ENCODE measurements around the gene CLCA4.

CLCA4 gene

DNA sequence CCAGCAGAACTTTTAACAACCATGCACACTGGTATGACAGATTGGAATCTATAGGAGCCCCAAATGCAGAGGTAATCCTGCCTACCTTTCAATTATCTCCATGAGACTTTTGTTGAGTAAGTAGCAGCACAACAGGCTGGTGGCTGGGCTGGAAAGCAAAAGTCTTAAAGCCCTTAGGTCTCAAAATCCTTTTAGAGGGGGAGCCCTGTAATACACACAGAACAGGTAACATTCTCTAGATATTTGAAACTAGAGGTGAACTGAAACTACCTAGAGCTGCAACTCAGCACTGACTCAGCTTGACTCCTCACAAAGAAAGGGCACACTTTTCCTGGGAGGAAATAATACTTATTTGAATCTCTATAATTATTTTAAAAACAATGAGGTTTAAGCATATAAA lies 71.5 kb downstream of the CLCA4 start:
- H3K27ac ChIP-seq (ENCODE audit: extremely low read depth, low read depth, low read length): no peak overlapping the region
- H3K9me3 ChIP-seq (ENCODE audit: control insufficient read depth, insufficient read depth, low read depth, low read length): no peaks in the 10 kb centered on the region
- no peaks in the 10 kb centered on the region for H3K4me1 ChIP-seq (ENCODE audit: control insufficient read depth, insufficient read depth, low read length)
- CTCF ChIA-PET: no interaction called here
- POLR2A ChIA-PET: no interaction called here
- H3K4me3 ChIP-seq (ENCODE audit: low read depth, low read length): no peak overlapping the region
- no peaks in the 10 kb centered on the region for H3K36me3 ChIP-seq (ENCODE audit: control insufficient read depth in 2 of 2, insufficient read depth in 1 of 2, low read length in 2 of 2)
- TF ChIP-seq ZNF660 (tag by site-specific recombination; IDR thresholded peaks at IDR 0.05) (no peak), ZNF140 (tag by site-specific recombination; IDR thresholded peaks at IDR 0.05) (no peak), ZNF654 (tag by site-specific recombination; IDR thresholded peaks at IDR 0.05; ENCODE audit: low read depth) (no peak), ZNF776 (tag by site-specific recombination; IDR thresholded peaks at IDR 0.05; ENCODE audit: borderline replicate concordance) (no peak), ZNF610 (tag by site-specific recombination; IDR thresholded peaks at IDR 0.05; ENCODE audit: borderline replicate concordance) (no peak), ZNF777 (tag by site-specific recombination; IDR thresholded peaks at IDR 0.05; ENCODE audit: borderline replicate concordance) (no peak), ZXDB (tag by site-specific recombination; IDR thresholded peaks at IDR 0.05) (no peak), ZNF248 (tag by site-specific recombination; IDR thresholded peaks at IDR 0.05) (no peak), ZSCAN5A (tag by site-specific recombination; IDR thresholded peaks at IDR 0.05) (no peak), ZNF843 (tag by site-specific recombination; IDR thresholded peaks at IDR 0.05) (no peak), ZNF707 (tag by site-specific recombination; IDR thresholded peaks at IDR 0.05) (no peak), PRDM1 (tag by site-specific recombination; IDR thresholded peaks at IDR 0.05) (no peak), ZNF19 (tag by site-specific recombination; IDR thresholded peaks at IDR 0.05; ENCODE audit: low read depth) (no peak)
- TF ChIP-seq, protein P1, sequence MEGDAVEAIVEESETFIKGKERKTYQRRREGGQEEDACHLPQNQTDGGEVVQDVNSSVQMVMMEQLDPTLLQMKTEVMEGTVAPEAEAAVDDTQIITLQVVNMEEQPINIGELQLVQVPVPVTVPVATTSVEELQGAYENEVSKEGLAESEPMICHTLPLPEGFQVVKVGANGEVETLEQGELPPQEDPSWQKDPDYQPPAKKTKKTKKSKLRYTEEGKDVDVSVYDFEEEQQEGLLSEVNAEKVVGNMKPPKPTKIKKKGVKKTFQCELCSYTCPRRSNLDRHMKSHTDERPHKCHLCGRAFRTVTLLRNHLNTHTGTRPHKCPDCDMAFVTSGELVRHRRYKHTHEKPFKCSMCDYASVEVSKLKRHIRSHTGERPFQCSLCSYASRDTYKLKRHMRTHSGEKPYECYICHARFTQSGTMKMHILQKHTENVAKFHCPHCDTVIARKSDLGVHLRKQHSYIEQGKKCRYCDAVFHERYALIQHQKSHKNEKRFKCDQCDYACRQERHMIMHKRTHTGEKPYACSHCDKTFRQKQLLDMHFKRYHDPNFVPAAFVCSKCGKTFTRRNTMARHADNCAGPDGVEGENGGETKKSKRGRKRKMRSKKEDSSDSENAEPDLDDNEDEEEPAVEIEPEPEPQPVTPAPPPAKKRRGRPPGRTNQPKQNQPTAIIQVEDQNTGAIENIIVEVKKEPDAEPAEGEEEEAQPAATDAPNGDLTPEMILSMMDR (tag by site-specific recombination; IDR thresholded peaks at IDR 0.05): no peak

DNA sequence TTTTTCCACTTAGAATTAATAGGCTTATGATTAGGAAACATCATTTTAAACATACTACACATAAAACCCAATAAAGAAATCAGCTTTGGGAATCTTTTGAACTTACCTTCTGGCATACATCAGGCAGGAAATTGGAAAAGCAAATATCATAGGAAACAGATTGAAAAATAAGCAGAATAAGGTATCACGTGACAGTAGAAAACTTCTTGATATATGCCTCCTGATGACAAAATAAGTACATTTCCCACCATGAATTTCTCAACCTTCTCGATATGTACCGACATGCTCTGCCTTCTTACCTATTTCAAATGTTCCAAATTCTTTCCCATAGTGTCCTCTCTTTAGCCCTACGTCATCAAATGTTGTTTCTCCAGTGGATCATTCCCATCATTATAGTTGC lies 72.4 kb downstream of the CLCA4 start:
- ChIA-PET POLR2A (no interaction called here), CTCF (interaction anchor here (0.6 kb wide), 1 partner anchor 12 kb away, joined by 3 read pairs; no protein-coding TSS in a partner anchor)
- no peaks in the 10 kb centered on the region for H3K4me1 ChIP-seq (ENCODE audit: control insufficient read depth, insufficient read depth, low read length)
- no peaks in the 10 kb centered on the region for H3K9me3 ChIP-seq (ENCODE audit: control insufficient read depth, insufficient read depth, low read depth, low read length)
- TF ChIP-seq ZSCAN30 (tag by site-specific recombination; IDR thresholded peaks at IDR 0.05) (no peak), ZBTB21 (tag by site-specific recombination; IDR thresholded peaks at IDR 0.05) (no peak), ZBTB20 (tag by site-specific recombination; IDR thresholded peaks at IDR 0.05) (no peak), TCF7L2 (IDR thresholded peaks at IDR 0.05; ENCODE audit: borderline replicate concordance, low read depth, low read length) (no peak), ZNF529 (tag by site-specific recombination; IDR thresholded peaks at IDR 0.05; ENCODE audit: insufficient replicate concordance) (no peak), TRIM28 (IDR thresholded peaks at IDR 0.05; ENCODE audit: borderline replicate concordance, low read length) (no peak), ZNF114 (tag by site-specific recombination; IDR thresholded peaks at IDR 0.05) (no peak)
- TF ChIP-seq, protein P2, sequence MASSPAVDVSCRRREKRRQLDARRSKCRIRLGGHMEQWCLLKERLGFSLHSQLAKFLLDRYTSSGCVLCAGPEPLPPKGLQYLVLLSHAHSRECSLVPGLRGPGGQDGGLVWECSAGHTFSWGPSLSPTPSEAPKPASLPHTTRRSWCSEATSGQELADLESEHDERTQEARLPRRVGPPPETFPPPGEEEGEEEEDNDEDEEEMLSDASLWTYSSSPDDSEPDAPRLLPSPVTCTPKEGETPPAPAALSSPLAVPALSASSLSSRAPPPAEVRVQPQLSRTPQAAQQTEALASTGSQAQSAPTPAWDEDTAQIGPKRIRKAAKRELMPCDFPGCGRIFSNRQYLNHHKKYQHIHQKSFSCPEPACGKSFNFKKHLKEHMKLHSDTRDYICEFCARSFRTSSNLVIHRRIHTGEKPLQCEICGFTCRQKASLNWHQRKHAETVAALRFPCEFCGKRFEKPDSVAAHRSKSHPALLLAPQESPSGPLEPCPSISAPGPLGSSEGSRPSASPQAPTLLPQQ (tag by site-specific recombination; IDR thresholded peaks at IDR 0.05): no peak
- TF ChIP-seq, protein P3, sequence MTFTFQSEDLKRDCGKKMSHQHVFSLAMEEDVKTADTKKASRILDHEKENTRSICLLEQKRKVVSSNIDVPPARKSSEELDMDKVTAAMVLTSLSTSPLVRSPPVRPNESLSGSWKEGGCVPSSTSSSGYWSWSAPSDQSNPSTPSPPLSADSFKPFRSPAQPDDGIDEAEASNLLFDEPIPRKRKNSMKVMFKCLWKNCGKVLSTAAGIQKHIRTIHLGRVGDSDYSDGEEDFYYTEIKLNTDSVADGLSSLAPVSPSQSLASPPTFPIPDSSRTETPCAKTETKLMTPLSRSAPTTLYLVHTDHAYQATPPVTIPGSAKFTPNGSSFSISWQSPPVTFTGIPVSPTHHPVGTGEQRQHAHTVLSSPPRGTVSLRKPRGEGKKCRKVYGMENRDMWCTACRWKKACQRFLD (tag by site-specific recombination; IDR thresholded peaks at IDR 0.05): no peak
- H3K36me3 ChIP-seq (ENCODE audit: control insufficient read depth in 2 of 2, insufficient read depth in 1 of 2, low read length in 2 of 2): no peaks in the 10 kb centered on the region
- H3K27ac ChIP-seq (ENCODE audit: extremely low read depth, low read depth, low read length): no peak overlapping the region
- no peak overlapping the region for H3K4me3 ChIP-seq (ENCODE audit: low read depth, low read length)

Data from HEK293 (cell line).